ENCODE results near the gene RNF130. TPM values are rescaled to one million over a fixed set of nuclear protein-coding genes. Genes with fewer than 3 reads are reported as not detected.

Gene RNF130
- total RNA-seq, 2 donors from 2014 or later: 83.8 to 116 TPM

DNA sequence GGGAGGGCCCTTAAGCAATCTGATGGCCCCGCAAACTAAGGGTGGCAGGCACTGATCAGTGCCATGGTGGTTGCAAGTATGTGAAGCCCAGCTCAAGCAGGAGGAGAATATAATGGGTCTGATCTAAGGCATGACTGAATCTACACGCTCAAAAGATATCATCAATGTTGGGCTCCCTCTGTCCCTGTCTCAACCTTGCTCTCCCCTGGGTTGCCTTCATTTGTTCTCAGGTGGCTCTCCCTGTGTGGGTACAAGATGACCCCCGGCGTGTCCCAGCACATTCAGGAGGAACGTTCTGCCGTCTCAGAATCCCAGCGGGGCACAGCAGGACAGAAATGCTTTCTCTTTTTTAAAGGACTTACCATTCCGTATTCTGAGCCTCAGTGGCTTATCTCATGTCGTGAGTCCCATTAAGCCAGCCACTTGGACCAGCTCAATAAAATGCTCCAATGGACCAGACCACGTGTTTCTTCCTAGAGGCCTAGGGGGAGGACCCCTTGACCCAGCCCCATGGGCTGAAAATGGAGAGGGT, 12.0 kb upstream of the RNF130 start:
- no peaks in the 10 kb centered on the region for H3K27me3 ChIP-seq (replicated peaks; ENCODE audit: insufficient read depth)
- H3K9me3 ChIP-seq: no peaks in the 10 kb centered on the region
- H3K4me1 ChIP-seq (replicated peaks): peaks cover 6% of the 10 kb centered on the region
- no peak overlapping the region for H3K27ac ChIP-seq
- H3K36me3 ChIP-seq: no peaks in the 10 kb centered on the region
- TF ChIP-seq, protein P1, sequence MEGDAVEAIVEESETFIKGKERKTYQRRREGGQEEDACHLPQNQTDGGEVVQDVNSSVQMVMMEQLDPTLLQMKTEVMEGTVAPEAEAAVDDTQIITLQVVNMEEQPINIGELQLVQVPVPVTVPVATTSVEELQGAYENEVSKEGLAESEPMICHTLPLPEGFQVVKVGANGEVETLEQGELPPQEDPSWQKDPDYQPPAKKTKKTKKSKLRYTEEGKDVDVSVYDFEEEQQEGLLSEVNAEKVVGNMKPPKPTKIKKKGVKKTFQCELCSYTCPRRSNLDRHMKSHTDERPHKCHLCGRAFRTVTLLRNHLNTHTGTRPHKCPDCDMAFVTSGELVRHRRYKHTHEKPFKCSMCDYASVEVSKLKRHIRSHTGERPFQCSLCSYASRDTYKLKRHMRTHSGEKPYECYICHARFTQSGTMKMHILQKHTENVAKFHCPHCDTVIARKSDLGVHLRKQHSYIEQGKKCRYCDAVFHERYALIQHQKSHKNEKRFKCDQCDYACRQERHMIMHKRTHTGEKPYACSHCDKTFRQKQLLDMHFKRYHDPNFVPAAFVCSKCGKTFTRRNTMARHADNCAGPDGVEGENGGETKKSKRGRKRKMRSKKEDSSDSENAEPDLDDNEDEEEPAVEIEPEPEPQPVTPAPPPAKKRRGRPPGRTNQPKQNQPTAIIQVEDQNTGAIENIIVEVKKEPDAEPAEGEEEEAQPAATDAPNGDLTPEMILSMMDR (IDR thresholded peaks at IDR 0.05): no peak
- no peak for TF ChIP-seq POLR2AphosphoS5 (IDR thresholded peaks at IDR 0.05)
- no peak for TF ChIP-seq POLR2A (IDR thresholded peaks at IDR 0.05)
- no peak for DNase-seq (ENCODE audit: low spot score)
- no peak overlapping the region for H3K4me3 ChIP-seq
- intact Hi-C loops (cut with DNase I): no loop called here
- WGBS: 94% methylated on average over 10 of the region's 10 CpGs

DNA sequence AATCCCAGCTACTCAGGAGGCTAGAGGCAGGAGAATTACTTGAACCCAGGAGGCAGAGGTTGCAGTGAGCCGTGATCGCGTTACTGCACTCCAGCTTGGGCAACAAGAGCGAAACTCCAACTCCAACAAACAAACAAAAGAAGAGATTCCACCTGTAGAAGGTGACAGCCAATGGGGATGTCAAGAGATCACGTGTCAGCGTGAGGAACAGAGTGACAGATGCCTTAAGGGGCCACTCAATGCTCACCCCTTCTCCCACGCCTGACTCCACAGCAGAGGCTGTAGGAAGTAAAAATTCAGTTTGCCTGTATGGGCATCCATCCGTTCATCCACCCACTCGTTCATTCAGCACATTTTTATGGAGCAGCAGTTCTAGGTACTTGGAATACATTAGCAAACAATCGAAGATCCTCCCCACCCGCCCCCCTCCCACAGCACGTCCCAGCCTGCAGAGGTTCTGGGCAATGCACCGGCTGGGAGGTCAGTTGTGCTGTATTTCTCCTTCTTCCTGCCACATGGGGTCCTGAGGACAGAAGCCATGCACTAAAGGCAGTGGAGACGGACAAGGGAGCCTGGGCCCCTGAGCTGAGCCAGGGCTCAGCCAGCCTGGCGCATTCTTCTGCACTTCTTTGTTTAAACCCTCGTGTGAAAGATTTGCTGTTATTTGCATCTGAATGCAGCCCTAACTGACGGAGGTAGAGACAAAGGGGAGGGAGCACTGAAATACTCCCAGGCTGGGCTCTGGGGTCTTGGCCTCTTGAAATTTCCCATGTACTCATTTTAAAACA, 11.3 kb upstream of the RNF130 start:
- H3K36me3 ChIP-seq: no peaks in the 10 kb centered on the region
- no peaks in the 10 kb centered on the region for H3K27me3 ChIP-seq (replicated peaks; ENCODE audit: insufficient read depth)
- TF ChIP-seq POLR2AphosphoS5 (IDR thresholded peaks at IDR 0.05) (no peak), POLR2A (IDR thresholded peaks at IDR 0.05) (no peak)
- TF ChIP-seq, protein P1 (IDR thresholded peaks at IDR 0.05): no peak
- intact Hi-C loops (cut with DNase I): no loop called here
- no peak overlapping the region for H3K4me3 ChIP-seq
- H3K9me3 ChIP-seq: no peaks in the 10 kb centered on the region
- no peak overlapping the region for H3K27ac ChIP-seq
- no peak for DNase-seq (ENCODE audit: low spot score)
- H3K4me1 ChIP-seq (replicated peaks): peaks cover 6% of the 10 kb centered on the region
- WGBS: 45% methylated on average over 17 of the region's 17 CpGs

DNA sequence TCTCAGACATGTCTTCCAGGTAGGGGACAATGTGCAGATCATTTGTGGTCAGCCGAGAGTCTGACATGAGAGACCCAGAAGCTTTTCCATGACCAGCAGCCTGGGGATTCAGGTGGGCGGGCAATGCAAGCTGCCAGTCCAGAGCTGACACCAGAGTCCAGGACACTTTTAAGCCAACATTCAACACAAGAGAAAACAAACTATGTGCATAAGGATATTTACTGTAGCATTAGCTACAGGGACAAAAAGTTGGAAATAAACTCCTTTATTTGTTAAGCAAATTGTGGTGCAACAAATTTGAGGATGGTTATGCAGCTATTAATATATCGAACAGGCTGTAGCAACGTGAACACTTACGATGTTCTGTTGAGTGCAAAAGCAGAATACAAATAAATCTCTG, 9.9 kb upstream of the RNF130 start:
- WGBS: 65% methylated on average over 5 of the region's 5 CpGs
- TF ChIP-seq POLR2A (IDR thresholded peaks at IDR 0.05) (no peak), POLR2AphosphoS5 (IDR thresholded peaks at IDR 0.05) (no peak)
- TF ChIP-seq, protein P1 (IDR thresholded peaks at IDR 0.05): no peak
- peaks cover 6% of the 10 kb centered on the region for H3K4me1 ChIP-seq (replicated peaks)
- H3K4me3 ChIP-seq: no peak overlapping the region
- no peaks in the 10 kb centered on the region for H3K36me3 ChIP-seq
- no peak overlapping the region for H3K27ac ChIP-seq
- H3K27me3 ChIP-seq (replicated peaks; ENCODE audit: insufficient read depth): no peaks in the 10 kb centered on the region
- intact Hi-C loops (cut with DNase I): no loop called here
- no peaks in the 10 kb centered on the region for H3K9me3 ChIP-seq
- DNase-seq (ENCODE audit: low spot score): no peak

DNA sequence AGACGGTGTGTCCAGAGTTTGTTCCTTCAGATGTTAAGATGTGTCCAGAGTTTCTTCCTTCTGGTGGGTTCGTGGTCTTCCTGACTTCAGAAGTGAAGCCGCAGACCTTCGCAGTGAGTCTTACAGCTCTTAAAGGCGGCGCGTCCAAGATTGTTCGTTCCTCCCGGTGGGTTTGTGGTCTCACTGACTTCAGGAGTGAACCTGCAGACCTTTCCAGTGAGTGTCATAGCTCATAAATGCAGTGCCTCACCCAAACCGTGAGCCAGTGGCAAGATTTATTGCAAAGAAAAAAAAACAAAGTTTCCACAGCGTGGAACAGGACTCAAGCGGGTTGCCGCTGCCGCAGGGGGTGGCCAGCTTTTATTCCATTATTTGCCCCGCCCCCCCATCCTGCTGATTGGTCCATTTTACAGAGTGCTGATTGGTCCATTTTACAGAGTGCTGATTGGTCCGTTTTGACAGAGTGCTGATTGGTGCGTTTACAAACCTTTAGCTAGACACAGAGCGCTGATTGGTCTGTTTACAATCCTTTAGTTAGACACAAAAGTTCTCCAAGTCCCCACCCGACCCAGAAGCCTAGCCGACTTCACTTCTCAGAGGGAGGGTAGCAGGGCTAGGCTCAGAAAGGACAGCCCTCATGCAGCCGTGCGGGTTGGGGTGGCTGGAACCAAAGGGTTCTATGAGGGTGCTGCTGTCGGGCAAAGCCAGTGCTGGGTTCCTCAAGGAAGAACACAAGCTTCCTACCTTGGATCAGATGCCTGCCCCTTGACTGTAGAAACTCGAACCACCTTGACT, 9.1 kb upstream of the RNF130 start:
- intact Hi-C loops (cut with DNase I): no loop called here
- Histone ChIP-seq H3K27me3 (replicated peaks; ENCODE audit: insufficient read depth) (no peaks in the 10 kb centered on the region), H3K4me1 (replicated peaks) (peaks cover 6% of the 10 kb centered on the region), H3K9me3 (no peaks in the 10 kb centered on the region), H3K27ac (no peak overlapping the region), H3K4me3 (no peak overlapping the region), H3K36me3 (no peaks in the 10 kb centered on the region)
- DNase-seq (ENCODE audit: low spot score): no peak
- TF ChIP-seq, protein P1 (IDR thresholded peaks at IDR 0.05): no peak
- no peak for TF ChIP-seq POLR2A (IDR thresholded peaks at IDR 0.05)
- TF ChIP-seq POLR2AphosphoS5 (IDR thresholded peaks at IDR 0.05): no peak
- 80% methylated on average over 24 of the region's 24 CpGs for WGBS

All from prostate gland (tissue), 2 donors.